HG02885 (cell line): ENCODE measurements around the gene VASP.

Source experiments
- ATAC-seq: cut with Tn5 transposase; IDR thresholded peaks from one replicate; pipeline ENCODE4 v1.9.1; 2021; ENCODE audit warnings: mild to moderate bottlenecking; ENCODE audit not compliant: unreplicated experiment, poor library complexity

Gene VASP

DNA sequence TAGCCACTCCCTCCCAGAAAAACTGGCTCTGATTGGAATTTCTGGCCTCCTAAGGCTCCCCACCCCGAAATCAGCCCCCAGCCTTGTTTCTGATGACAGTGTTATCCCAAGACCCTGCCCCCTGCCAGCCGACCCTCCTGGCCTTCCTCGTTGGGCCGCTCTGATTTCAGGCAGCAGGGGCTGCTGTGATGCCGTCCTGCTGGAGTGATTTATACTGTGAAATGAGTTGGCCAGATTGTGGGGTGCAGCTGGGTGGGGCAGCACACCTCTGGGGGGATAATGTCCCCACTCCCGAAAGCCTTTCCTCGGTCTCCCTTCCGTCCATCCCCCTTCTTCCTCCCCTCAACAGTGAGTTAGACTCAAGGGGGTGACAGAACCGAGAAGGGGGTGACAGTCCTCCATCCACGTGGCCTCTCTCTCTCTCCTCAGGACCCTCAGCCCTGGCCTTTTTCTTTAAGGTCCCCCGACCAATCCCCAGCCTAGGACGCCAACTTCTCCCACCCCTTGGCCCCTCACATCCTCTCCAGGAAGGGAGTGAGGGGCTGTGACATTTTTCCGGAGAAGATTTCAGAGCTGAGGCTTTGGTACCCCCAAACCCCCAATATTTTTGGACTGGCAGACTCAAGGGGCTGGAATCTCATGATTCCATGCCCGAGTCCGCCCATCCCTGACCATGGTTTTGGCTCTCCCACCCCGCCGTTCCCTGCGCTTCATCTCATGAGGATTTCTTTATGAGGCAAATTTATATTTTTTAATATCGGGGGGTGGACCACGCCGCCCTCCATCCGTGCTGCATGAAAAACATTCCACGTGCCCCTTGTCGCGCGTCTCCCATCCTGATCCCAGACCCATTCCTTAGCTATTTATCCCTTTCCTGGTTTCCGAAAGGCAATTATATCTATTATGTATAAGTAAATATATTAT is 33.3 kb upstream of the VASP start:
- ATAC-seq = no peak

- ATAC-seq = no peak
These were observed 32.4 kb upstream of the VASP start for GRCh38 chr19:45474606-45475521.

DNA sequence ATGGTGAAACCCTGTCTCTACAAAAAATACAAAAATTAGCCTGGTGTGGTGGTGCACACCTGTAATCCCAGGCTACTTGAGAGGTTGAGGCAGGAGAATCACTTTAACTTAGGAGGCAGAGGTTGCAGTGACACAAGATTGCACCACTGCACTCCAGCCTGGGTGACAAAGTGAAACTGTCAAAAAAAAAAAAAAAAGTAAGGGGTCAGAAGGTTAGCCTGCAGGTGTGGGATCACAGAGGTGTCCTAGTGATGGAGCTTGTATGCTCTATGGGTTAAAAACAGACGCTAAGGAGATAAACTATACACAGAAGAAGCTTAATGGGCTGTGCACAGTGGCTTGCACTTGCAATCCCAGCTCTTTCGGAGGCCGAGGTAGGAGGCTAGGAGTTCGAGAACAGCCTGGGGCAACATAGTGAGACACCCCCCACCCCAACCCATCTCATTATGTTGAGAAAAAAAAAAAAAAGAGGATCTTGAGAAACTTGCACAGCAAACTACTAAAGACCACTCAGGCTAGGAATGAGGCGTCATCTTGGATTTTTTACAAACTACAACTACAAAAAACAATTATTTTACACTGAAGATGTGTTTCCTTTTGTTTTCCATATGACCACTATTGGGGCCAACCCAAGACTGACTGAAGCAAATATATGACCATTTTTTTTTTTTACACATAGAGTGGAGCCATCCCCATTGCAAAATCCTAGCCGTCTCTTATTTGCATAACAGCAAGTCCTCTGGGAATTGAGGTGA is 31.6 kb upstream of the VASP start:
- no peak for ATAC-seq

GRCh38 chr19:45476304-45476703 is 31.0 kb upstream of the VASP start:
- no peak for ATAC-seq

- no peak for ATAC-seq
These were observed 30.1 kb upstream of the VASP start for GRCh38 chr19:45477186-45477585.

DNA sequence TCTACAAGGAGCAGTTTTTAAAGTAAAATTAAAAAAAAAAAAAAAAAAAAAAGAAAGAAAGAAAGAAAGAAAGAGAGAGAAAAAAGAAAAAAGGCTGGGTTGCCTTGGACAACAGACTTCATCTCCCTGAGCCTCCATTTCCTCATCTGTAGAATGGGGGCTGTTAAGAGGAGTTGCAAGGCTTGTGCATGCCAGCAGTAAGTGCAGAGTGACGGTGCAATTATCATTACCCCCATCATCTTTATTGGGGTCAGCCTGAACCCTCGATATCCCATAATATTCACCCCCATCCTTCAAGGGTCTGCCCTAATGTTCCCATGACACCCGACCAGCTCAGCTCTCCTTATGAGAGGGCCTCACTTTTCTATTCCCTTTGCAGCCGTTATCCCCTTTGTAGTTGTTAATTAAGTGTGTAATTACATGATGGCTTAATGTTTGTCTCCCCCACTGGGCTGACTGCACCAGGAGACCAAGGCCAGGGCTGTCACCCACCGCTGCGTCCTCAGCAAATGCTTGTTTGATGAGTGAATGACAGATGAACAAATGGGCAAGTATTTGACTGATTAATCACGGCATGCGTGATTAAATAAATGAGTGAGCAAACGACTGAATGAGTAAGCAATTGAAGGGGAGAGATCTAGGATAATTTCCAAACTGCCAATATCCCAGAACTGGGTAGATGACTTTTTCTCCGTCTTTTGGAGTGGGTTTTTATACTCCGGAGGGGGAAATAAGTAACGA is 29.4 kb upstream of the VASP start:
- peak; percentile 14 for ATAC-seq

DNA sequence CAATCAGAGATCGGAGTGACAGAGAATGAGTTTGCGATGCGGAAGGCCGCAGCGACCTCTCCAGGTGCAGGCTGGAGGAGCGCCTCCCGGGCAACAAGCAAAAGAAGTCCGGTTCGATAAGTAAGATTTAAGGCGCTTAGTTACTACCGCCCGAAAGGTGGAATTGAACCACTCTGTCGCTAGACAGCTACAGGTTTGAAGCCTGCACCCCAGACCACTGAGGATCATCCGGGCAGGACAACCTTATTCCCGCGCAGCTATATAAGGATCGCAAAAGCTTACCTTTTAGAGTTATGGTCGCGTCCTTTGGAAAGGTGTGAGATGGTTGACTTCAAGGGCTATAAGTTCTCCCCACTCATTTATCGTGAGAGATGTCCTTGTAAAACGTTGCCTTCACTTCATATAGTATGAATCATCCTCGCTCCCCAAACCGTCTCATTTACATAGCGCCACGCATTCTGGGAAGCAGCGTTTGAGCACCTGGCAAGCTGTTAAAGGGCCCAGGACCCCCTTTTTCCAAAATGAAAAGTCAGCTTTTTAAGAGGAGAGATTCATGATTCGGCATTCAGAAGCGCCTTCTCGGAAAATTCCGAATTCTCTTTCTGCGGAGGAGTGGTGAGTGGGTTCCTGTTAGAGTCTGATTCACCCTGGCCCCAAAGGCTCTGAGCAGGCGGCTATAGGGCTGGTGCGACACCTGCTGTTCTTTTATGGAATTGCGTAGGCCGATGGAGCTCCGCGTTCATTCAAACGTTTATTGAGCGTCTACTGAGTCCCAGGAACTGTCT is 28.6 kb upstream of the VASP start:
- ATAC-seq = peak; percentile 78

GRCh38 chr19:45483033-45483432 is 24.2 kb upstream of the VASP start:
- no peak for ATAC-seq

GRCh38 chr19:45484273-45484945 is 22.9 kb upstream of the VASP start:
- no peak for ATAC-seq

- peak; percentile 96 for ATAC-seq
These were observed 21.8 kb upstream of the VASP start for GRCh38 chr19:45485305-45486077.

DNA sequence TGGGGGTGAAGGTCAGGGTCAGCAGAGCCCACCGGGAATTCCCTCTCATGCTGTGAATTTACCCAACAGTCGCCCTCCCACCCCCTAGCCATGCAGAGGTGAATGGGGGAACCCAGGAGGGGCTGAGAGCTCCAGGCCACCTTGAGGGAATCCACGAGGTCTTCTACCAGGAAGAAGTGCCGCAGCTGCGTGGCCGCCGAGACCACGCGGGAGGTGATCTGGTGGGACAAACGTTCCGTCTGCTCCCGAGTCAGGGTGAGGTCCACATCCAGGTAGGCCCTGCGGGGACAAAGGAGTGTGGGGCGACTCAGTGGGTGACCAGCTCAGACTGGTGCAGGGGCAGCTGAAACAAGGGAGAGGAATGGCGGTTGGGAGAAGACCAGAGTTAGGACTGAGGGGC is 18.6 kb upstream of the VASP start:
- ATAC-seq = no peak

- ATAC-seq = no peak
These were observed 17.9 kb upstream of the VASP start for GRCh38 chr19:45489216-45489855.

DNA sequence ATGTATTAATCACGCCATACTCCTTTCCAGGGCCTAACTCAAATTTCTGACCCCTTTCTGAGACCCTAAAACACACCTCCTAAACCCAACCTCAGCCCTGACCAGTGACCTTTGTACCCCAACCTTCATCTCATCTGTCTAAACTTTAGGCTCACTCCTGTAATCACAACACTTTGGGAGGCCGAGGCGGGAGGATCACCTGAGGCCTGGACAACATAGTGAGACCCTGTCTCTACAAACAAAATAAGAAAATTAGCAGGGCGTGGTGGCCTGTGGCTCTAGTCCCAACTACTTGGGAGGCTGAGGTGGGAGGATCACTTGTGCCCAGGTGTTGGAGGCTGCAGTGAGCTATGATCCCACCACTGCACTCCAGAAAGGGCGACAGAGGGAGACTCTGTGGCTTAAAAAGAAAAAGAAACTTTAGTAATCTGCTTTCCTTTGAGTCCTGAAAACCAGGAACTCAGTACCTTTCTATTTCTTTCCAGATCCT is 15.1 kb upstream of the VASP start:
- ATAC-seq = no peak

GRCh38 chr19:45492627-45493470 is 14.4 kb upstream of the VASP start:
- no peak for ATAC-seq

DNA sequence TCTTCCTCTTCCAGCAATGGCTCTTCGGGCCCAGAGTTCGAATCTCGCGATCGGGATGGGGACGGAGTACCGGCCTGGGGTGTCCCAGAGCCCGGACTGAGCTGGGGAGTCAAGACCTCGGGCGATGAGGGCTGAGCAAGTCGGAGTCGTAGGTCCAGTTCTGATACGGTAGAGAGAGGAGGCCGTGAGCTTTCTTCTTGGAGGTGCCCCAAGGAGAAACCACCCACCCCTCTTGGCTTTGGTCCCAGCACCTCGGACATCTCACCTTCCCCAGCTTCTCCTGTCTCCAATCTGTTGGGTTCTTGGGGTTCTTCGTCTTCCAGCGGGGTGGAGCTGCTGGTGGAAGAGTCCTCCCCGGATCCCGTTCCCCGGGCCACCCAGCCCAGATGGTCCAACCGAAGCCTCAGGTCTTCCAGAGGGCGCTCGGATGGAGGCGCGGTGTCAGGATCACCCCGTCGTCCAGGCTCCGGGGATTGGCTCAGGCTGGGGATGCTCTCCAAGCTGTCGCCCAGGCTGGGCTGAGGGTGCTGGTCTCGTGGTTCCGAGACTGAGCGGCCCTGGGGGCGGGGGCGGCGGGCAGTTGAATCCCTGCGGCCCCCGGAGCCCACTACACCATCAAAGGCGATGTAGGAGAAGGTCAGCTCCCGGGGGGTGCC is 12.9 kb upstream of the VASP start:
- no peak for ATAC-seq

DNA sequence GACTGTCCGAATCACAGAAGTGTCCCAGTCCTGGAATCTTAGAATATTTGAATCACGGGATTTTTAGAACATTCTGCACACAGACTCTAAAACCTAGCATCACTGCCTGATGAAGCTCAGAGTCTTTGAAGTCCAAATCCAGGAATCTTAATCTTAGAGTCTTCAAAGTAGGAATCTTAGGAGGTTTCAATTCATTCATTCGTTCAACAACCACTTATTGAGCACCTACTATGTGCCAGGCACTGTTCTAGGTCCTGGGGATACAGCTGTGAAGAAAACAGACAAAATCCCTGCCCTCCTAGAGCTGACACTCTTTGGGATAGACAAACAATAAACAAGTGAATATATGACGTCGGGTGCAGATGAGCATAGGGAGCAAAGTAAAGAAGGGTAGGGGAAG is 12.1 kb upstream of the VASP start:
- no peak for ATAC-seq
